Skin of body (tissue), 2 donors: ENCODE data around the gene CLMN. TPM values are rescaled to one million over a fixed set of nuclear protein-coding genes. Genes with fewer than 3 reads are reported as not detected.

Source experiments
- DNase-seq: peaks from one replicate; lab custom pipeline; 2025; lab: John Stamatoyannopoulos, UW
- total RNA-seq: library from RNA; depleted of rRNA; stranded (reverse); fragments of >200 nt; gene quantifications from one replicate; pipeline ENCODE4 v1.2.3, GENCODE V29; 2014

Gene CLMN
- total RNA-seq, 1 donor from 2014 or later = 13.6 TPM

- DNase-seq = no peak
Observed at GRCh38 chr14:95262511-95262891, 57.2 kb downstream of the CLMN start.

GRCh38 chr14:95261616-95262510 is 57.8 kb downstream of the CLMN start:
- DNase-seq = no peak

DNA sequence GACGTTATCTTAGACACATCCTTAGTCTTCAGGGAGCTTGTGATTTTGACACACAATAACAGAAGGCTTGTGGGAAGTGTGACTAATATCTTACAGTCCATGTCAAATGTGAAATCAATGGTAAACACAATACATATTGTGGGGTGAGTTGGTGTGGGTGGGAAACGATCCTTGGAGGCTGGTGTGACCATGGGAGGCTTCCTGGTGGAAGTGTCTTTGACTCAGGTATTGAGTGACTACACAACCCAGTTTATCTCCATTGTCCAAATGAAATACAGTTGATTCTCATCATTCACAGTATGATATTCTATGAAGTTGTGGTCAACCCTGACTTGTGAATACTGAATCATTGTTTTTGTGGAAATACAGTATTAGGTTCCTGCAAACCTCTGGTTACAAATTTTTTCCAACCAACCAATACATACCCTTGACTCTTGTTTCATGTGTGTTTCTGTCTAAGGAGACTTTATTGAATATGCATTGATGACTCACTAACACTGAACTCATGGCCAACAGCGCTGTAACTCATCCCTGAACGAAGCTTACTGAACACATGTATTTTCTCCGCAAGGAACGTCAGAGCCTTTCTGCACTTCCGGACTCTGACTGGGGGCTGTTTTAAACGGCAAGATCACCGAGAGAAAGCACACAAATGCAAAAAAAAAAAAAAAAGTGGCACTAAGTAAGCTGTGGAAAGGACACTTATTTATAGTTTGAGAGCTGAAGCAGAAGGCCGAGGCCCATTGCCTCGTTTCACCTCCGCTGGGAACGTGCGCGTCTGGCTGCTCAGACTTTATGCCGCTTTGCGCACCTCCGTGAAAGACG is 59.0 kb downstream of the CLMN start:
- DNase-seq = peak; percentile 62

DNA sequence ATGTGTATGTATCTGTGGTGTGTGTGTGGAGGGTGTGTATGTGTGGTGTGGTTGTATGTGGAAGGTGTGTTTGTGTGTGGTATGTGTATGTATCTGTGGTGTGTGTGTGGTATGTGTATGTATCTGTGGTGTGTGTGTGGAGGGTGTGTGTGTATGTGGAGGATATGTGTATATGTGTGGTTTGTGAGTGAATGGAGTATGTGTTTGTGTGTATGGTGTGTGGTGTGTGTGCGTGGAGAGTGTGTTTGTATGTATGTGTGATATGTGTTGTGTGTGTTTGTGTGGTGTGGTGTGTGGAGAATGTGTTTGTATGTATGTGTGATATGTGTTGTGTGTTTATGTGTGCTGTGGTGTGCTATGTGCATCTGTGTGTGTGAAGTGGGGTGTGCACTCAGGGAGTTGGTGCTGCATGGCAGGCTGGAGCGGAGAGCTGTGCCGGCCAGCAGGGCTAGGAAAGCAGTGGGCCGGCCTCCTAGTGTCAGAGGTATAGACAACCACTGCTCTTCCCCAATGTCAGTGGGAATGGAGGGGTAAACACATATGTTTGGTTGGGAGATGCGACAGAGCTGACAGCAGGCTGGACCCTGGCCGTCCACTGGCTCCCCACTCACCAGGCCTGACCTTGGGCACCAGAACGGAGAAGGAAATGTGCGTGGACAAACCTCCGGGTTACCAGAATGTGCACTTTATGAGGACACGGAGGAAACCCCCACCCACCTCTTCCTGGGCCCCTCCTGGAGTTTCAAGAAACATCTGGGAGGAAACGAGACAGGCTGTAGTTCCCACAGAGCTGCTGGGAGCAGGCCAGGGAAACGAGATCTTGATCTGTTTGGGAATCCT is 60.7 kb downstream of the CLMN start:
- no peak for DNase-seq

DNA sequence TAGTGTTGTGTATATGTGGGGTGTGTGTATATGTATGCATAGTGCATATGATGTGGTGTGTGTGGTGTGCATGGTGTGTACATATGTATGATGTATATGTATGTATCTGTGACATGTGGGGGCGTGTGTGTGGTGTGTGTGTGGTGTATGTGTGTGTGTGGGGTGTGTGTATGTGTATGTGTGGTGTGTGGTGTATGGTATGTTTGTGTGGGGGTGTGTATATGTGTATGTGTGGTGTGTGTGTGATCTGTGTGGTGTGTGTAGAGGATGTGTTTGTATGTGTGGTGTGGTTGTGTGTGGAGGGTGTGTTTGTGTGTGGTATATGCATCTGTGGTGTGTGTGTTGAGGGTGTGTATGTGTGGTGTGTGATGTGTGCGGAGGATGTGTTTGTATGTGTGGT is 61.6 kb downstream of the CLMN start:
- DNase-seq = no peak

- DNase-seq = no peak
Observed at GRCh38 chr14:95257521-95257920, 62.2 kb downstream of the CLMN start.

DNA sequence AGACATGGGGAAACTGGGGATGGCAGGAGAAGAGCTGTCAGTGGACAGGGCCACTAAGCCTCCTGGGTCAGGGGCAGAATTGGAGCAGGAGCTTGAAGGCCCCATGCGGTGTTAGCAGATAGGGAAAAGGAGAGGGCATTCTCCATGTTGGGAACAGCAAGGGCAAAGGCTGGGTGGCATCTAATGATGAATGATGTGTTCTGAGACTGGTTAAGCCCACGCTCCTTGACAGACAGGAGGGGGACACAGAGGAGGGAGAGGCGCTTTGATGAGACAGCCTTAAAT is 63.0 kb downstream of the CLMN start:
- no peak for DNase-seq

DNA sequence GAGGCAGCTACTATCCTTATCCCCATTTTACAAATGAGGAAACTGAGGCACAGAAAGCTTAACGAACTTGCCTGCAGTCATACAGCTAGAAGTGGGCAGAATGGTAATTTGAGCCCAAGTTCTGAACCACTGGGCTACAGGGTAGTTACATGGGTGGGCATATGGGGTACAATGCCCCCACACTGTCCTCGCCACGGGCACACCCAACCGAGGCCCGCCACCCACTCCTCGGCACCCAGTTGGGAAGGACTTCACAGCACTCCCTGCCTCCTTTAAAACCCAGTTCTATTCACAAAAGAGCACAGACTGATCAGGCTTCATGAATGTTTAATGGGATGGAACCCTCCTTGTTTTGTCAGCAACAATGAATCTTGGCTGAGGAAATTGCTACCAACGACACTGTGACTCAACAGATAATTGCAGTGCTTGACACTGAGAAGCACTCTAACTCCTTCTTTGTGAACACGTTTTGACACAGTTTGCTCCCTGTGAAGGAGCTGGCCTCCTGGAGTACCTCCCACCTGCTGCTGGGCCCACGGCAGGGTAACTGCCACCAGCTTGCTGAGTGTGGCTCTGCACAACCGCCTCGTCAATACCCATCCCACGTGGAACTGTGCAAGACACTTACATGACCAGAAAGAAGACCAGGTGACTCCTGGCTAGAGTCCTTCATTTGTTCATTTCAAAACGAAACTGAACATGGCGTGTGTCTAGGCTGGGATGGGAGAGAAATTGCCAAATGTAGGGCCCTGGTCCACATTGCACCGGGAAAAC is 63.5 kb downstream of the CLMN start:
- DNase-seq = no peak

GRCh38 chr14:95255487-95255886 is 64.2 kb downstream of the CLMN start:
- peak; percentile 54 for DNase-seq

GRCh38 chr14:95255013-95255412 is 64.7 kb downstream of the CLMN start:
- DNase-seq = no peak

GRCh38 chr14:95254288-95254687 is 65.4 kb downstream of the CLMN start:
- DNase-seq = peak; percentile 66

DNA sequence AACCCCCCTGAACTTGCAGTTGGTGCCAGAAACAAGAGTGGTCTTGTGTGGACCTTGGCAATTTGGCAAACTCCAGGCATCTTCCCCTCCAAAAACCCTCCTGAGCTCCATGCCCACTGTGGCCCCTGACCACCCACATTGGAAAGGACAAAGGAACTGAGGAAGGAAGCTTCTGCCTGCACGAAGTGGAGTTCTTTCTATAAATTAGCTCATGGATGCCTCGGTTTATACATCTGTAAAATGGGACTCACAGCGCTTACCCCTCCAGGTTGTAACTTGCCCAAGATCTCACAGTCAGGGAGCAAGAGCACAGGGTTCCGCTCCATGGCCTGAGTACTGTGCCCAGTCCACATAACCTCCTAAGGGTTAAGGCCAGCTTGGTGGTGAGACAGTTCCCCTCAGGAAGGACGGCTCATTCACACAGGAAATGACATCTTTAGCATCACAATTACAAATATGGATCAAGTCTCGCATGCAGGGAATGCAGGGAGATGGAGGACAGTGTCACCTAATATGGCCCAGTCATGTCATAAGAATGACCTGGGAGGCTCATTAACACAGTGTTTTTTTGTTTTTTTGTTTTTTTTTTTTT is 66.6 kb downstream of the CLMN start:
- no peak for DNase-seq

DNA sequence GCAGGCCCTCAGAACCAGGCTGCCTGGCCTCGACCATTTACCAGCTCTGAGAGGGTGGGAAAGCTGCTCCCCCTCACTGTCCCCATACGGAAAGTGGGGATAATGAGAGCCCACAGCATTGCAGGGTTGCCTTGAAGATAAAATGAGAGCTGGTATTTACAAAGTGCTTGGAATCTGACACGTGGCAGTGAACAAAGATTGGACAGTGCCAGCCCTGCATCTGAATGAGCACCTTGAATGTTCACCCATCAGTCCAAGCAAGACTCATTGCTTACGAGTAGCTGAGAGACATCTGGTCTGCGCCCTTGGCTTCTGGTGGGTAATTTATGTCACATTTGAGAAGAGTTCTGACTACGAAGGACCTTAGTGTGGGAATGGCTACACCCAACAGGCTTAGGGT is 67.5 kb downstream of the CLMN start:
- no peak for DNase-seq

- peak; percentile 56 for DNase-seq
Observed at GRCh38 chr14:95250936-95251335, 68.8 kb downstream of the CLMN start.

DNA sequence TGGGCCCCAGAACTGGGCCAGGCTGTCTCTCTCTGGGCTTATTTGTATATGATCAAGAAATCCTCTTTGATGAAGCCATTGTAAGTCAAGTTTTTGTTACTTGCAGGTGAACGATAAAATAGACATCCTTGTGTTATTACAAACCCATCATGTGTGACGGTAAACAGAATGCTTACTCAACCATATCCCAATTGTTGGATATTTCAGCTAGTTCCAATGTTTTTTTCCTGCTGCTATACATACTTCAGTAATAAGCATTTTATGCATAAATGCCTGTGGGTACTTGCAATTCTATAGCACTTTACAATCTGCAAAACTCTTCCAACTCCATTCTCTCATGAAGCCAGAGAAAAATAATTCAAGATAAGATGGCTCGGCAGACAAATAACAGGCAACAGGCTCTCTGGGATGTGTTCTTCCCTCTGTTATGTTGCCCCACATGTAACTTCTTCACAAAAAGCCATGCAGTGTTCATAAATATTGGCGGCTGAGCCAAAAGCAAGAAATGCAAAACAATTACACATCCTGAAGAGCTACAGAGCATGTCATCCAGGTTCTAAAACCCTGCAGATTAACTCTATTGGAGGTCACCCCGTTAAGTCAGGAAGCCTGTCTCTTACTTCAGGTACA is 69.5 kb downstream of the CLMN start:
- DNase-seq = peak; percentile 17

GRCh38 chr14:95248432-95248831 is 71.3 kb downstream of the CLMN start:
- no peak for DNase-seq

GRCh38 chr14:95246870-95247269 is 72.8 kb downstream of the CLMN start:
- DNase-seq = no peak

- no peak for DNase-seq
Observed at GRCh38 chr14:95245334-95245733, 74.4 kb downstream of the CLMN start.

DNA sequence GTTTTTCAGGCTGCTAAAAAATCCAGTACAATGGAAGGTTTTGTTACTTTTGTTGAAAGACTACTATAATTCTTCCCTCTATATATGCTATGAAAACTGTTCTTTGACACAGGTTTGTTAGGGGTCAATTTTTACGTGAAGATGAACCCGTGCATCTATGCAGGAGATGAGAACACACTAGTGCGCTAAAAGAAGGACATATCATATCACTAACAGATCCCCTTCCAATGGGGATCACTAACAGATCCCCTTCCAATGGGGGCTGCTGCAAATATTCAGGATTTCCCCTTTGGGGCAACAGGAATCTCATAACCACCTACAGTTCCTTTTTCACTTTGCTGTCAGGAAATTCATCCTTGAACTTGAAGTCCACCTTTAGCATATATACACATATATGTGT is 75.1 kb downstream of the CLMN start:
- DNase-seq = no peak

DNA sequence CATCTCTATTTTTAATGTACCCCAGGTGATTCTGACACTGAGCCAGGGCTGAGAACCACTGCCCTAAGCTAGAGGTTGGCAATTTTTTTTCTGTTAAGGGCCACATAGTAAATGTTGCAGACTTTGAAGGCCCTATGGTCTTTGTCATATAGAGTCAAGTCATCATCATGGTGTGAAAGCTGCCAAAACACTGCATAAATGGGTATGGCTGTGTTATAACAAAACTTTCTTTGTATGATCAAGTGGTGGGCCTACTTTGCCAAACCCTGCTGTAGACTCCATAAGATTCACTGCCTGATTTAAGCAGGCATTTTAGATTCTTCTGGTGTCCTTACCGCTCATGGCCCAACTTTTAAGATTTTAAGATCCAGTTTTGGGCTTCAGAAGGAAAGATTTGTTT is 76.8 kb downstream of the CLMN start:
- no peak for DNase-seq
